ENCODE data around the gene PMP22. TPM values are rescaled to one million over a fixed set of nuclear protein-coding genes. Genes with fewer than 3 reads are reported as not detected.

The PMP22 gene
- total RNA-seq, 4 donors from 2014 or later, result 104 to 246 (median 155) TPM

DNA sequence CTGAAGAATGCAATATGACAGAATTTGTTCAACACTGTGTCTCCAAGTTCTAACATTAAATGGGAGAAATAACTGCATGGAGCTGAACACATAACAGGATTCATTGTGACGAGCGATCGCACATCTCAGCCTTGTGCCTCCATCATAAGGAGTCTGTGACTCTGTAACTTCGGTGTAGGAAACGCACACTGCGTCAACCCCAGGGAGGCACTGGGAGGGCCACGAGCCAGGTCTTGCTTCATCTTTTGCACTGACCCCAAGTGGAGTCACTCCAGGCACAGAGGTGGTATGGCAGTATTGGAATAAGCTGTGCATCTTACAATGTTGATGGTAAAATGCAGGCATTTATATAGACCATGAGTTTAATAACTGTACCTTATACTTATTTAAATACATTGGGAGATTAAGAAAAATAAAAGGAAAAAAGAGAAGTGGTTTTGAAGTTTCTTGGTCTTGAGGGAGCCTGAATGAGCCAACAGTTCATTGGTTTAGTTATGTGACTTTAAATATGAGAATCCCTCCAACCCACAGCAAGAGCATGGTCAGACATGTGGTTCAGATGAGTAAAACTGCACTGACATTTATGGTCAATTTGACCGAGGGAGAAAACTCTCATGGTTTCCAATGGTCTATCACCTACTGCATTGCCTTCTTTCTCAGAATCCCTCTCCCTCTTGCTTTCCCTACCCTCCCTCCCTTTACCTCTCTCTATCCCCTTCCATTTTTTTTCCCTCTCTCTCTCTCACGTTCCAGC, 5.7 kb upstream of the PMP22 start:
- DNase-seq, result no peak
- Histone ChIP-seq H3K4me1 (peaks cover 0 to 5% of the 10 kb centered on the region in 2 donors), H3K27me3 (no peaks in the 10 kb centered on the region), H3K4me3 (no peak overlapping the region), H3K27ac (no peak overlapping the region), H3K9me3 (no peaks in the 10 kb centered on the region), H3K36me3 (no peaks in the 10 kb centered on the region)
- TF ChIP-seq POLR2A (IDR thresholded peaks at IDR 0.05), result no peak
- TF ChIP-seq, protein P1, sequence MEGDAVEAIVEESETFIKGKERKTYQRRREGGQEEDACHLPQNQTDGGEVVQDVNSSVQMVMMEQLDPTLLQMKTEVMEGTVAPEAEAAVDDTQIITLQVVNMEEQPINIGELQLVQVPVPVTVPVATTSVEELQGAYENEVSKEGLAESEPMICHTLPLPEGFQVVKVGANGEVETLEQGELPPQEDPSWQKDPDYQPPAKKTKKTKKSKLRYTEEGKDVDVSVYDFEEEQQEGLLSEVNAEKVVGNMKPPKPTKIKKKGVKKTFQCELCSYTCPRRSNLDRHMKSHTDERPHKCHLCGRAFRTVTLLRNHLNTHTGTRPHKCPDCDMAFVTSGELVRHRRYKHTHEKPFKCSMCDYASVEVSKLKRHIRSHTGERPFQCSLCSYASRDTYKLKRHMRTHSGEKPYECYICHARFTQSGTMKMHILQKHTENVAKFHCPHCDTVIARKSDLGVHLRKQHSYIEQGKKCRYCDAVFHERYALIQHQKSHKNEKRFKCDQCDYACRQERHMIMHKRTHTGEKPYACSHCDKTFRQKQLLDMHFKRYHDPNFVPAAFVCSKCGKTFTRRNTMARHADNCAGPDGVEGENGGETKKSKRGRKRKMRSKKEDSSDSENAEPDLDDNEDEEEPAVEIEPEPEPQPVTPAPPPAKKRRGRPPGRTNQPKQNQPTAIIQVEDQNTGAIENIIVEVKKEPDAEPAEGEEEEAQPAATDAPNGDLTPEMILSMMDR (IDR thresholded peaks at IDR 0.05), result no peak
- intact Hi-C loops (cut with DNase I; ENCODE audit: low total_unique reads), result no loop called here

DNA sequence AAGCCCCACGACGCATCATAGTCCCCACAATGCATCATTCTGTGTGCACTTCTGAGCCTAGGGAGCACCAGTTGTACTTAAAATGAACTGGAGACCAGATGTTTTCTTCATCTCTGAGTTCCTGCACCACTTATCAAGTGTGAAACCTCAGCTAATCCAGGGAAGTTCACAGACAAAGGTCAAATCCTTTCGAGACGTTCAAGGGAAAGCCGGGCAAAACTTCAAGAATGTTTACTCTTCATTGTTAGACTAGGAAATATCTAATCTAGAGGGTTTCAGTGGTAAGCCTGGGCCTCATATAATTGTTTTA, 4.6 kb upstream of the PMP22 start:
- Histone ChIP-seq H3K4me3 (no peak overlapping the region), H3K36me3 (no peaks in the 10 kb centered on the region), H3K27me3 (no peaks in the 10 kb centered on the region), H3K9me3 (no peaks in the 10 kb centered on the region), H3K4me1 (peaks cover 0 to 5% of the 10 kb centered on the region in 2 donors), H3K27ac (peak overlapping the region in 1 of 2 donors; percentile 56)
- intact Hi-C loops (cut with DNase I; ENCODE audit: low total_unique reads), result no loop called here
- no peak for TF ChIP-seq POLR2A (IDR thresholded peaks at IDR 0.05)
- TF ChIP-seq, protein P1 (IDR thresholded peaks at IDR 0.05), result no peak
- DNase-seq, result no peak

DNA sequence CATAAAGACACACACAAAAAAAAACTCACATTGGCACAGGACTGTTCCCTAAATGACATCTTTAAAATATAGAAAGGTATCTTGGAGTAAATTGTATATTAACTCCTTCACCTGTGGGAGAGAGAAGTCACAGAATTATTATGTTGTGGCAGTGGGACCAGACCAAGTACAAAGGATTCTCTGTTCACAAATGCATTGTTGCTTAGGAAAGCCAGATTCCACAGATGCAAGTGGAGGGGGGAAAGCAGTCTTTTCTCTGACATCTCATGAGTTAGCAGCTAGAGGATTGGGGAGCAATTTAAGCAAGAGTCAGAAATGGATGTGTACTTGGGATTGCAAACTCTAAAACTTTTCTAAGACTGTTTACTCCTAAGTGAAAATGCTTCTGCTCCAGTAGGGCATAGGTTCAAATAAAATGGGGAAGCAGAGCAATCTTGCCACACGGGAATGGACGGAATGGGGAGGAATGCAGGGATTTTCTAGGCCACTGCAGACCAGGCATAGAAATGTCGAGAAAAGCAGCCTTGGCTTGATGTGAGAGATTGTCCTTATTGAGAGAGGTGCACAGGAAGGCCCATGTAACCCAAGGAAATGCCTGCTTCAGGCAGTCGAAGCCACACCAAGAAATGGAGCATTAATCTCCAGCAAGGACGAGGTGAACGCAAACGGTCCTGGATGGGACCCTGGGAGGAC, 4.1 kb upstream of the PMP22 start:
- TF ChIP-seq, protein P1 (IDR thresholded peaks at IDR 0.05), result no peak
- TF ChIP-seq POLR2A (IDR thresholded peaks at IDR 0.05), result no peak
- Histone ChIP-seq H3K27me3 (no peaks in the 10 kb centered on the region), H3K4me1 (peaks cover 0 to 5% of the 10 kb centered on the region in 2 donors), H3K36me3 (no peaks in the 10 kb centered on the region), H3K9me3 (no peaks in the 10 kb centered on the region), H3K27ac (peak overlapping the region; percentile 21 to 56), H3K4me3 (no peak overlapping the region)
- intact Hi-C loops (cut with DNase I; ENCODE audit: low total_unique reads), result no loop called here
- no peak for DNase-seq

DNA sequence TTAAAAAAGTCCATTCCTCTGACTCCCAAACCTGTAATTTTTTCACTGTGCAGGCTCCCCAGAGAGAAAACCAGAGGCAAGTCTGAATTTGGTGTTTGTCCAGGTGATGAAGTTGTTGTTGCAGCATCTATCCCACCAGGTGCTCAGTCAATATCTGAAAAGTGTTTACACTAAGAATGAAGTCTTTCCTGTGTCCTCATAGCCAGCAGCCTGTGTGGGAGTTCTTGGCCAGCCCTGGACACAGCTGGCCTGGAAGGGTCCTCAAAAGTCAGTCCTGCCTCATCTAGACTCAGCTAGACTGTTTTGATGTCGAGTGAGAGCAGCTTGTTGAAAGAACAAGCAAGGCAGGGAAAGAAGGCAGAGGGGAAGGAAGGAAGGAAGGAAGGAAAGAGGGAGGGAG, 3.3 kb upstream of the PMP22 start:
- peaks cover 0 to 8% of the 10 kb centered on the region in 2 donors for H3K4me1 ChIP-seq
- peak overlapping the region; percentile 21 to 56 for H3K27ac ChIP-seq
- peak; percentile 51 to 62 for DNase-seq
- H3K27me3 ChIP-seq, result no peaks in the 10 kb centered on the region
- TF ChIP-seq, protein P1 (IDR thresholded peaks at IDR 0.05), result no peak
- TF ChIP-seq POLR2A (IDR thresholded peaks at IDR 0.05), result no peak
- no peaks in the 10 kb centered on the region for H3K9me3 ChIP-seq
- no peak overlapping the region for H3K4me3 ChIP-seq
- H3K36me3 ChIP-seq, result no peaks in the 10 kb centered on the region
- intact Hi-C loops (cut with DNase I; ENCODE audit: low total_unique reads), result no loop called here

DNA sequence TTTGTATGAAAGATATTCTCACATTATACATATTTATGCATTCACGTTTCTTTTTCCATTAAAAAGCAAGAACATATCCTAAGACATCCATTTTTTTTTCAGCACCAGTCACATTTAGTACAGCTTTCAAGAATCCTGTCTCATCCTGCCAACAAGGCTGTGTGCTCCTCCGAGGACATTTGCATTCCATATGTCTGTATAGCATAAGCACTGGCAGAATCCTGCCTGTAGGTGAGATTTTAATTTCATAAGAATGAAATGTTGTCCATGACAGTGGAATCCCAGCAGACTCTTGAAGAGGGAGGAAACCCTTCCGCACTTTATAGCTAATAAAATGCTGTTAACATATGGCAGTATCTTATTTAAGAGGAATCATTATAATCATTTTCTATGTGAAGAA, 2.9 kb upstream of the PMP22 start:
- intact Hi-C loops (cut with DNase I; ENCODE audit: low total_unique reads), result no loop called here
- H3K27ac ChIP-seq, result no peak overlapping the region
- H3K36me3 ChIP-seq, result no peaks in the 10 kb centered on the region
- H3K4me3 ChIP-seq, result no peak overlapping the region
- DNase-seq, result no peak
- no peak for TF ChIP-seq POLR2A (IDR thresholded peaks at IDR 0.05)
- TF ChIP-seq, protein P1 (IDR thresholded peaks at IDR 0.05), result no peak
- no peaks in the 10 kb centered on the region for H3K27me3 ChIP-seq
- H3K9me3 ChIP-seq, result no peaks in the 10 kb centered on the region
- H3K4me1 ChIP-seq, result peaks cover 0 to 8% of the 10 kb centered on the region in 2 donors

All from uterus (tissue), 4 donors.